ENCODE data around the gene ETF1.

- TF ChIP-seq TCF12 (IDR thresholded peaks at IDR 0.05; ENCODE audit: low read depth): no peak
- no peak for TF ChIP-seq EGR1 (IDR thresholded peaks at IDR 0.05)
- TF ChIP-seq EP300 (IDR thresholded peaks at IDR 0.05; ENCODE audit: borderline replicate concordance): no peak
- no peak for TF ChIP-seq CEBPB (IDR thresholded peaks at IDR 0.05)
- no peak for TF ChIP-seq FOXM1 (IDR thresholded peaks at IDR 0.05; ENCODE audit: borderline replicate concordance, low read depth)
- TF ChIP-seq CREB1 (IDR thresholded peaks at IDR 0.05; ENCODE audit: low read depth): no peak
Observed at GRCh38 chr5:138563340-138564118, 20.5 kb upstream of the ETF1 start.
